RPMI8226 (cell line): ENCODE data around the gene ACTL6B.

Source experiments
- DNase-seq: peaks from one replicate; pipeline ENCODE4 v3.0.0-alpha.2; 2015

ACTL6B gene

DNA sequence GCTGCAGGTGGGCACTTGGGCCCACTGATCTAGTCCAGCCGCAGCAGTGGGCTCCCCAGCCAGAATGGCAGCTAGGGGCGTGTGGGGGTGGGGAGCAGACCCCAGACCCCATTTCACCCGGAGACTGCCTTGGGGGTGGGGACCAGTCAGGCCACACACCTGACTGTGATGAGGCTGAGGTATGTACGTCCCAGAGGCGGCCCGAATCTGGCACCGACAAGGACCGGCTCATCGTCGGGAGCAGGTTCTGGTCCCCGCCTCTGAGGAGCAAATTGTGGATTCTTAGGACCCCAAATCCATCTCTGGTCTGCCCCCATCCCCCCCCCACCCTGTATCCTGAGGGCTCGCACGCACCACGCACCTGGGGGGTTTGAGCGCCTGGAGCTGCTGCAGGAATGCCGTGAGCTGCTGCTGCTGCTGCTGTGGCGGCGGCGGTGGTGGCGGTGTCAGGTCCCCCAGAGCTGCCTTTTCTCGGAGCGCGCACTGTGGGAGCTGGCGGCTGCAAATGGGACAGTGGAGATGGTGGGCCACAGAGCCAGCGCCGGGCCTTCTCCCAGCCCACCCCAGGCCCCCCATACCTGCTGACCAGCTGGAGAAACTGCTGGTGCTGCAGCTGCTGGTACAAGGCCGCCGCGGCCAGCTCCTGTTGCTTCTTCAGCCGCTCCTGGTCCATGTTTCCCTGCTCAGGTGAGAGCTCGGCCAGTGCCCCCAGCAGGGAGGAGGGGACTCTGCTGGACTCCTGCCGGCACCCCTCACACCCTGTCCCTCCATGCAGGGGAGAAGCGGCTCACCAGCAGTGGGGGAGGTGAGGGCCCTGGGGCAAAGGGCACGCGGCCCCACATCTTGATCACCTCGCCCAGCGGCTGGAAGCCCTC, 27.6 kb upstream of the ACTL6B start:
- DNase-seq: no peak

GRCh38 chr7:100682991-100683658, 26.9 kb upstream of the ACTL6B start:
- no peak for DNase-seq

- no peak for DNase-seq
These were observed 26.0 kb upstream of the ACTL6B start for GRCh38 chr7:100682228-100682741.

DNA sequence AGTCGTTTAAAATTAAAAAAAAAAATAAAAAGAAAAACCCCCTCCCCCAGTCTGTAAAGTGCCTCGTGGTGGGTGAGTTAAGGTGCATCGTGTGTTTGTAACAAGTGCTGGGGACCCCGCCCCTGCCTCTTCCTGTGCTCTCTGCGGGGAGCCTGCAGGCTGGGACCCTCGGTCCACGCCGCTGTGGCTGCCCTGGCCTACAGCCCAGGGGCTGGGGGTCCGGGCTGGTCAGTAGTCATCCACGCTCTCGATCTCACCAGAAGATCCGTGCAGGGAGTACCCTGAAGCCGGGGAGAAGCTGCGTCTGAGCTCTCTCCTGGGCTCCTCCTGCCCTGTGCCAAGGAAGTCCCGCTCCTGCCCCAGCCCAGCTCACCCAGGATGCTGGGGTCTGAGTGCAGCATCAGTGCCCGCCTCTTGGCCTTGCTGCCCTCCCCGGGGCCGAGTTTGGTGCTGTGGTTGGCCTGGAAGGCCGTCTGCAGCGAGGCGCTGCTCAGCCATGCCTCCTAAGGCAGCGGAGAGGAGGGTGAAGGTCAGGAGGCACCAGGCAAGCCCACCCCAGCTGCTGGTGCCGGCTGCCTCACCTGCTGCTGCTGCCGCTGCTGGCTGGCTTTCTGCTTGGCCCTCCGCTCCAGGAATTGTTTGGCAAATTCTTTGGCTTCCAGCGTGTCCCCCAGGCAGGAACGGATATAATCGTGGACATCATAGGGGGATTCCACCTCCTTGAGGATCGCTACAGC, 25.4 kb upstream of the ACTL6B start:
- DNase-seq: no peak

GRCh38 chr7:100680576-100681271, 24.5 kb upstream of the ACTL6B start:
- no peak for DNase-seq

DNA sequence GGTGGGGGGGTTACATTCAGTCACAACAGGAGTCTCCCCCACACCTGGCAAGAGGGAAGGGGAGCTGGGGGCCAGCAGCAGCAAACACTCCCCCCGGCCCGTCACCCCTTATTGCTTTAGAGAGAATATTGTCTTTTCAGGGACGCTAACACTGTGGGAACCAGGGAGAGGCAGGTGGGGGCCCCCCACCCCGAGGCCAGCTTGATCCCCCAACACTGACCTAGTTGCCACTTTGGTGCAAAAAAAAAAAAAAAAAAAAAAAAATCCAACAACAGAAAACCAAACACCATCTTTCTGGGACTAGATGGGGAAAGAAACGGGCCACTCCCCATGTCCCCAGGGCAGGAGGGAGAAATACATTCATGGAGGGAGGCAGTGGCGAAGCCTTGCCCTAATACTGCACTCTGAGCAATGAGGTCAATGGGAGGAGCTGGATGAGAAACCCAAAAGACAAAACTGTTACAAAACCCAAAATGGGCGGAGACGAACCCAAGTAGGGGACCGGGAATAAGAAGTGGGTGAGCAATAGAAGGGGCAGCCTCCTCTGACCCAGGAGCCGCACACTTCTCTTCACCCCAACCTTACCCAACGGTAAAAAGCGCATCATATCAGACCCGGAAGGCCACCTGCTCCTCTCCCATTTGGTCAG, 23.8 kb upstream of the ACTL6B start:
- no peak for DNase-seq

GRCh38 chr7:100679129-100679926, 23.1 kb upstream of the ACTL6B start:
- no peak for DNase-seq

DNA sequence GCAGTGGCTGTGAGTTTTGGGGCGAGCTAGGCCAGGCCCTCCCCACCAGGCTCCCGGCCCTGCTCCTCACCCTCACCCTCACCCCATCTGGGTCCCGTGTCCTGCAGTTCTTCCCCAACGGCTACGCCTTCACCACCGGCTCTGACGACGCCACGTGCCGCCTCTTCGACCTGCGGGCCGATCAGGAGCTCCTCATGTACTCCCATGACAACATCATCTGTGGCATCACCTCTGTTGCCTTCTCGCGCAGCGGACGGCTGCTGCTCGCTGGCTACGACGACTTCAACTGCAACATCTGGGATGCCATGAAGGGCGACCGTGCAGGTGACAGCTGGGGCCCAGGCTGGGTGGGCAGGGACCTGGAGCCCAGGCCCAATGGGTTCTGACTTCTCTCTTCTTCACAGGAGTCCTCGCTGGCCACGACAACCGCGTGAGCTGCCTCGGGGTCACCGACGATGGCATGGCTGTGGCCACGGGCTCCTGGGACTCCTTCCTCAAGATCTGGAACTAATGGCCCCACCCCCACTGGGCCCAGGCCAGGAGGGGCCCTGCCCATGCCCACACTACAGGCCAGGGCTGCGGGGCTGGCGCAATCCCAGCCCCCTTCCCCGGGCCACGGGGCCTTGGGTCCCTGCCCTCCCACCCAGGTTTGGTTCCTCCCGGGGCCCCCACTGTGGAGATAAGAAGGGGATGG, 22.2 kb upstream of the ACTL6B start:
- no peak for DNase-seq

DNA sequence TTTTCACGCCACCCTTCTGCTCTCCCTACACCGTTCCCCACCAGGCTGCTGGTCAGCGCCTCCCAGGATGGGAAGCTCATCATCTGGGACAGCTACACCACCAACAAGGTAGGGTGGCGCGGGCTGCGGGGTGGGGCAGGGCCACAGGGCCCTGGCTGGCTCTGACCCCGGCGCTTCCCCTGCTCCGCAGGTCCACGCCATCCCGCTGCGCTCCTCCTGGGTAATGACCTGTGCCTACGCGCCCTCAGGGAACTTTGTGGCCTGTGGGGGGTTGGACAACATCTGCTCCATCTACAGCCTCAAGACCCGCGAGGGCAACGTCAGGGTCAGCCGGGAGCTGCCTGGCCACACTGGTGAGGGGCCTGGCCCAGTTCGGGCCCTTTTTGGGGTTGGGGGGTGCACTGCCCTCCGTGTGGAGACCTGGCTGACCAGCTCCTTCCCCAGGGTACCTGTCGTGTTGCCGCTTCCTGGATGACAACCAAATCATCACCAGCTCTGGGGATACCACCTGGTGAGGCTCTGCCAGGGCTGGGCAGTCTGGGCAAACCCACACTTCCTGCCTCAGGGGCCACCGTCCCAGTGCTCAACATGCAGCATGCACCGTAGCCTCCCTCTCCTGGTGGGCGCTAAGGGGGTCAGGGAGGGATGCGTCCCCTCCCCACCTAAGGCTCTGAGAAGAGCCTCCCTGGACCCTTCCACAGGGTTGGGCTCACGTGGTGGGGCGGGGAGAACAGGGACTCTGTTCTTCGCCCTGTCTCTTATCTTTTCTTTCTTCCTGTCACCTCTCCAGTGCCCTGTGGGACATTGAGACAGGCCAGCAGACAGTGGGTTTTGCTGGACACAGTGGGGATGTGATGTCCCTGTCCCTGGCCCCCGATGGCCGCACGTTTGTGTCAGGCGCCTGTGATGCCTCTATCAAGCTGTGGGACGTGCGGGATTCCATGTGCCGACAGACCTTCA, 21.3 kb upstream of the ACTL6B start:
- DNase-seq: no peak

DNA sequence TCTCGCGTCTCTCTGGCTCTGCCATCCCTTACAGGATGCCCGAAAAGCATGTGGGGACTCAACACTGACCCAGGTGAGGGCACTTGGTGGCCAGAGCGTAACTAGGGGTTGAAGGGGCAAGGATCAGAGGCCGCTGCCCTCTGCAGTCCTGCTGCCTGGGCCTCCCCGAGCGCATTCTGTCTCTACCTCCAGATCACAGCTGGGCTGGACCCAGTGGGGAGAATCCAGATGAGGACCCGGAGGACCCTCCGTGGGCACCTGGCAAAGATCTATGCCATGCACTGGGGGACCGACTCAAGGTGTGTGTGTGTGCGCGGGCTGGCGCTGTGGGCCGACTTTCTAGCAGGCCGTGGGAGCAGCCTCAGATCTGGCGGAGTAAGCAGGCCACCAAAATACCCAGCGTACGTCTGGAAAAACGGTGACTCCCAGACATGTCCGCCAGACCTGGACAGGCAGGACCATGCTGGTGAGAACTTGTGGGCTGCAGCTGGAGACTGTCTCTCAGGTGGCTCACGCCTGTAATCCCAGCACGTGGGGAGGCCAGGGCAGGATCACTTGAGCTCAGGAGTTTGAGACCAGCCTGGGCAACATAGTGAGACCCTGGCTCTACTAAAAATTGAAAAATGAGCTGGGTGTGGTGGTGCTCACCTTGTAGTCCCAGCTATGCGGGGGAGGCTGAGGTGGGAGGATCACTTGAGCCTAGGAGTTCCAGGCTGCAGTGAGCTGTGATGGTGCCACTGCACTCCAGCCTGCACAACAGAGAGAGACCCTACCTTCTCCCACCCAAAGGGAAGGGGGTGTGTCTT, 20.5 kb upstream of the ACTL6B start:
- no peak for DNase-seq

GRCh38 chr7:100675581-100676350, 19.5 kb upstream of the ACTL6B start:
- peak; percentile 88 for DNase-seq

GRCh38 chr7:100675105-100675451, 18.8 kb upstream of the ACTL6B start:
- peak; percentile 67 for DNase-seq

DNA sequence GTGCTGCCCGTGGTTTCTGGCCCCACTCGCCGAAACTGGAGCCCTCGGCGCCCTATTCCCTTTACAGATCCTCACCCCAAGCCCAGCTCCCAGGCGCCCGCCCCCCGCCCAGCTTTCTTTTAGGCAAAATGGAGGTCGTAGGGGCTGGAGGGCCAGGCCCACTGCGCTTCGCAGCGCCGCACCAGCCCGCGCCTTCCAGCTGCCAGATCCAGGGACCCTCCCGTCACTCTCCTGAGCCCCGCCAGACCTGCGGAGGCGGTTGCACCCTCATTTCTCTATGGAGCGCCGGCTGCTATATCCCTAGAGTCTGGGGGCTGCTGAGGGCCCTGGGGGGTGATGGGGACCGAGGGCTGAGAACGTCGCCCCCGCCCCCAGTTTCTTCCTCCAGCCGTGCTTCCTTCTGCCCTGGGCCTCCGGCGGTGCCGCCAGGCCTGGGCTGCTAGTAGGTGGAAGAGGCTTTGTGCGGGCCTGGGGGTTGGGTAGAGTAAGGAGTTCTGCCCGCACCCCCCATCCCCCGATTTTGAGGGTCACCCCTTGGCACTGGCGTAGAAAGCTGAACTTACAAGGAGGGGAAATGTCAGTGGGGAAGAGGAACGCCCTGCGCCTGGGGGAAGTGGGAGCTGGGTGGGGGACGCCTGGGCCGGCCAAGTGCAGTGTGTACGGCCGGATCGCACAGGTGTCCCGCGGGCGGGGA, 18.3 kb upstream of the ACTL6B start:
- DNase-seq: peak; percentile 62

DNA sequence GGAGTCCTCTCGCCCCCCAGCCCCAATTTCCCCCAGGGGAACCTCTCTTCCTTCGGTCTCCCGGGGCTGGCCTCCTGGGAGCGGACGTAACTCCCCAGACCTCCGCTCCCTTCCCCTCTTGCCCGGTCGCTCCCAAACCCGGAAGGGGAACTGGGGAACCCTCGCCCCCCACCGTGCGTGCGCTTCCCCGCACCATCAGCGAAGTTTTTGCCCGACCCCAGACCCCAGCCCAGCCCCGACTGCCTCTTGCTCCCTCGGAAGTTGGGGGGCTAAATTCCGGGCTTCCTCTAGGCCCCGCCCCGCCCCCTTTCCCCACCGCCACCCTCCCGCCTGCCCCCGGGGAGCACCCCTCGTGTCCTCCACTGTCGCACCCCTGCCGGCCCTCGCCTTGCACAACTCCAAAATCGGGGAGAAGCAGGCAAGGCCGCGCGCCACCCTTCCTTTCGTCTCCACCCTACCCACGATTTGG, 17.7 kb upstream of the ACTL6B start:
- peak; percentile 60 for DNase-seq

DNA sequence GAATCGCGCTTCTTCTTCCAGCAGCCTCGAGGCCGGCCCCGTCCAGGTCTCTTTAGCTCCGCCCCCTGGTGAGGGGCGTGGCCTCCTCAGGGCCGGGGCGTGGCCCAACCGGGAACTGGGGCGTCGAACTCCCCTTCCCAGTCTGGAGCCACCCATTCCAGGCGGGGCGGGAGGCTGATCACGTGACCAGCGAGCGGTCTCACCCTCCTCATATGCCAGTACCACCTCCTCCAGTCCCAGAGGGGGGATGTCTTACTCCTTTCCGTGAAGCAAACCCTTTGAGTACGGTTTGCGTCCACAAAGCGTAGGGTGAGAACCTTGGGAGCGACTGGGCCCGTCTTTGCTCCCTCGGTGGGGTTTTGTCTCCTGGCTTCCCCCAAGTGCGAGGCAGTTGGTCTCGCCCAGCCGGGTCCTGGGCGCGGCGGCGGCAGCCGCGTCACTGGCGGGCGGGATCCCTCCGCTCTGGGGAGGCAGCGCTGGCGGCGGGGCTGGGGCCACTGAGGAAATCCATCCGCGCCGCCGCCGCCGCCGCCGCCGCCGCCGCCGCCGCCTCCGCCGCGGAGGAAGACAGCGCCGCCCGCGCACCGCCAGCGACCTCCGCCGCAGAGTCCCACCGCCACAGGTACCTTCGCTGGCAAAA, 17.2 kb upstream of the ACTL6B start, which contains the start of gene GNB2:
TSS of gene GNB2 (plus strand) at position 439 of the 640 bp plus-strand sequence. CDS start 2,526 bp downstream, outside the sequence.
- DNase-seq: peak; percentile 99
